GM12878 (cell line): Measurements from ENCODE around the gene FAM177B.

Experiments
- CEBPB ChIP-seq, 2 experiments: fragments of 150-350 bp in 1 of 2; IDR thresholded peaks; 2 replicates each; pipeline ENCODE4 v1.6.1; 2012 to 2014; ENCODE audit warnings: low read depth in 2 of 2, low read length in 2 of 2, borderline replicate concordance in 1 of 2, inconsistent platforms in 1 of 2
- POLR2AphosphoS5 ChIP-seq: IDR thresholded peaks from 2 replicates; pipeline ENCODE4 v1.6.1; 2011; ENCODE audit warnings: mild to moderate bottlenecking, low read length, inconsistent platforms
- RFX5 ChIP-seq: IDR thresholded peaks from 2 replicates; pipeline ENCODE4 v1.6.1; 2011; ENCODE audit warnings: low read depth, low read length, improper control_type of control experiment
- TAF1 ChIP-seq: IDR thresholded peaks from 2 replicates; pipeline ENCODE4 v1.6.1; 2011; ENCODE audit warnings: mild to moderate bottlenecking, low read depth, low read length, borderline replicate concordance
- TF ChIP-seq, protein P1 (sequence below): IDR thresholded peaks from 2 replicates; pipeline ENCODE4 v1.6.1; 2012; ENCODE audit warnings: low read length, inconsistent platforms
- TF ChIP-seq, protein P2 (sequence below), 3 experiments: IDR thresholded peaks in 2 of 3; conservative IDR thresholded peaks in 1 of 3; 2 replicates each; pipeline ENCODE4 v1.5.1; 2011; ENCODE audit warnings: low read depth in 3 of 3, low read length in 3 of 3, mild to moderate bottlenecking in 3 of 3, control low read depth in 2 of 3, moderate library complexity in 2 of 3, inconsistent platforms in 1 of 3, mixed read lengths in 1 of 3; ENCODE audit not compliant: control insufficient read depth in 2 of 3, insufficient read depth in 1 of 3; ENCODE audit errors: extremely low read depth in 1 of 3
- TF ChIP-seq, protein P3 (sequence below): fragments of 450-650 bp; IDR thresholded peaks from 2 replicates; pipeline ENCODE4 v1.6.1; 2017; ENCODE audit warnings: mild to moderate bottlenecking, moderate library complexity

DNA sequence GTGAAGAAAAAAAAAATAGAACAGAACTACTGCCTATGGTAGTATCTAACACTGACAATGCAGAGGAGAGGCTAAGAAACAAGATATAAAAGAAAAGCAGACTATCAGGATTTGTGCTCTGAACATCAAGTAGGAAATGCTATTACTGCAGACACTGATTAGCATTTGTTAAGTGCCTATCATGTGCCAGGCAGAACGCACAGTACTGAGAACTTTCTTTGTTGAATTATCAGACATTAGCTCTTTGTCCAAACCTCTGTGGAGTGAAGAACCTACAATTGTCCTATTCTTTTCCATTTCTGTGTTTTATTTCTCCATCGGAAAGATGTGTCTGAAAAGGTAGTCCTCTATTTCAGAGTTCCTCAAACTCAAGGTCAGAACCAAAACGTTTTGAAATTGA, 47.4 kb downstream of the FAM177B start:
- TF ChIP-seq, protein P1, sequence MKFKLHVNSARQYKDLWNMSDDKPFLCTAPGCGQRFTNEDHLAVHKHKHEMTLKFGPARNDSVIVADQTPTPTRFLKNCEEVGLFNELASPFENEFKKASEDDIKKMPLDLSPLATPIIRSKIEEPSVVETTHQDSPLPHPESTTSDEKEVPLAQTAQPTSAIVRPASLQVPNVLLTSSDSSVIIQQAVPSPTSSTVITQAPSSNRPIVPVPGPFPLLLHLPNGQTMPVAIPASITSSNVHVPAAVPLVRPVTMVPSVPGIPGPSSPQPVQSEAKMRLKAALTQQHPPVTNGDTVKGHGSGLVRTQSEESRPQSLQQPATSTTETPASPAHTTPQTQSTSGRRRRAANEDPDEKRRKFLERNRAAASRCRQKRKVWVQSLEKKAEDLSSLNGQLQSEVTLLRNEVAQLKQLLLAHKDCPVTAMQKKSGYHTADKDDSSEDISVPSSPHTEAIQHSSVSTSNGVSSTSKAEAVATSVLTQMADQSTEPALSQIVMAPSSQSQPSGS, result no peak
- TF ChIP-seq, protein P2, sequence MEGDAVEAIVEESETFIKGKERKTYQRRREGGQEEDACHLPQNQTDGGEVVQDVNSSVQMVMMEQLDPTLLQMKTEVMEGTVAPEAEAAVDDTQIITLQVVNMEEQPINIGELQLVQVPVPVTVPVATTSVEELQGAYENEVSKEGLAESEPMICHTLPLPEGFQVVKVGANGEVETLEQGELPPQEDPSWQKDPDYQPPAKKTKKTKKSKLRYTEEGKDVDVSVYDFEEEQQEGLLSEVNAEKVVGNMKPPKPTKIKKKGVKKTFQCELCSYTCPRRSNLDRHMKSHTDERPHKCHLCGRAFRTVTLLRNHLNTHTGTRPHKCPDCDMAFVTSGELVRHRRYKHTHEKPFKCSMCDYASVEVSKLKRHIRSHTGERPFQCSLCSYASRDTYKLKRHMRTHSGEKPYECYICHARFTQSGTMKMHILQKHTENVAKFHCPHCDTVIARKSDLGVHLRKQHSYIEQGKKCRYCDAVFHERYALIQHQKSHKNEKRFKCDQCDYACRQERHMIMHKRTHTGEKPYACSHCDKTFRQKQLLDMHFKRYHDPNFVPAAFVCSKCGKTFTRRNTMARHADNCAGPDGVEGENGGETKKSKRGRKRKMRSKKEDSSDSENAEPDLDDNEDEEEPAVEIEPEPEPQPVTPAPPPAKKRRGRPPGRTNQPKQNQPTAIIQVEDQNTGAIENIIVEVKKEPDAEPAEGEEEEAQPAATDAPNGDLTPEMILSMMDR (IDR thresholded peaks at IDR 0.05 in 2 of 3, conservative IDR thresholded peaks at IDR 0.05 in 1 of 3; ENCODE audit: control insufficient read depth in 2 of 3, extremely low read depth in 1 of 3, insufficient read depth in 1 of 3, low read depth in 3 of 3, low read length in 3 of 3), result no peak
- TF ChIP-seq POLR2AphosphoS5, result no peak
- TF ChIP-seq, protein P3, sequence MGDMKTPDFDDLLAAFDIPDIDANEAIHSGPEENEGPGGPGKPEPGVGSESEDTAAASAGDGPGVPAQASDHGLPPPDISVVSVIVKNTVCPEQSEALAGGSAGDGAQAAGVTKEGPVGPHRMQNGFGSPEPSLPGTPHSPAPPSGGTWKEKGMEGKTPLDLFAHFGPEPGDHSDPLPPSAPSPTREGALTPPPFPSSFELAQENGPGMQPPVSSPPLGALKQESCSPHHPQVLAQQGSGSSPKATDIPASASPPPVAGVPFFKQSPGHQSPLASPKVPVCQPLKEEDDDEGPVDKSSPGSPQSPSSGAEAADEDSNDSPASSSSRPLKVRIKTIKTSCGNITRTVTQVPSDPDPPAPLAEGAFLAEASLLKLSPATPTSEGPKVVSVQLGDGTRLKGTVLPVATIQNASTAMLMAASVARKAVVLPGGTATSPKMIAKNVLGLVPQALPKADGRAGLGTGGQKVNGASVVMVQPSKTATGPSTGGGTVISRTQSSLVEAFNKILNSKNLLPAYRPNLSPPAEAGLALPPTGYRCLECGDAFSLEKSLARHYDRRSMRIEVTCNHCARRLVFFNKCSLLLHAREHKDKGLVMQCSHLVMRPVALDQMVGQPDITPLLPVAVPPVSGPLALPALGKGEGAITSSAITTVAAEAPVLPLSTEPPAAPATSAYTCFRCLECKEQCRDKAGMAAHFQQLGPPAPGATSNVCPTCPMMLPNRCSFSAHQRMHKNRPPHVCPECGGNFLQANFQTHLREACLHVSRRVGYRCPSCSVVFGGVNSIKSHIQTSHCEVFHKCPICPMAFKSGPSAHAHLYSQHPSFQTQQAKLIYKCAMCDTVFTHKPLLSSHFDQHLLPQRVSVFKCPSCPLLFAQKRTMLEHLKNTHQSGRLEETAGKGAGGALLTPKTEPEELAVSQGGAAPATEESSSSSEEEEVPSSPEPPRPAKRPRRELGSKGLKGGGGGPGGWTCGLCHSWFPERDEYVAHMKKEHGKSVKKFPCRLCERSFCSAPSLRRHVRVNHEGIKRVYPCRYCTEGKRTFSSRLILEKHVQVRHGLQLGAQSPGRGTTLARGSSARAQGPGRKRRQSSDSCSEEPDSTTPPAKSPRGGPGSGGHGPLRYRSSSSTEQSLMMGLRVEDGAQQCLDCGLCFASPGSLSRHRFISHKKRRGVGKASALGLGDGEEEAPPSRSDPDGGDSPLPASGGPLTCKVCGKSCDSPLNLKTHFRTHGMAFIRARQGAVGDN, result no peak
- TF ChIP-seq TAF1, result no peak
- TF ChIP-seq CEBPB (IDR thresholded peaks at IDR 0.05; ENCODE audit: borderline replicate concordance in 1 of 2, low read depth in 2 of 2, low read length in 2 of 2), result no peak
- no peak for TF ChIP-seq RFX5
